ENCODE measurements around the gene CEP19. TPM values are rescaled to one million over a fixed set of nuclear protein-coding genes. Genes with fewer than 3 reads are reported as not detected.

The CEP19 gene
- total and polyA plus RNA-seq, 2 of the 8 experiments (the other 6 are each of a cell fraction or from before 2014, with no cell fraction given), result 0.95 to 1.6 TPM

DNA sequence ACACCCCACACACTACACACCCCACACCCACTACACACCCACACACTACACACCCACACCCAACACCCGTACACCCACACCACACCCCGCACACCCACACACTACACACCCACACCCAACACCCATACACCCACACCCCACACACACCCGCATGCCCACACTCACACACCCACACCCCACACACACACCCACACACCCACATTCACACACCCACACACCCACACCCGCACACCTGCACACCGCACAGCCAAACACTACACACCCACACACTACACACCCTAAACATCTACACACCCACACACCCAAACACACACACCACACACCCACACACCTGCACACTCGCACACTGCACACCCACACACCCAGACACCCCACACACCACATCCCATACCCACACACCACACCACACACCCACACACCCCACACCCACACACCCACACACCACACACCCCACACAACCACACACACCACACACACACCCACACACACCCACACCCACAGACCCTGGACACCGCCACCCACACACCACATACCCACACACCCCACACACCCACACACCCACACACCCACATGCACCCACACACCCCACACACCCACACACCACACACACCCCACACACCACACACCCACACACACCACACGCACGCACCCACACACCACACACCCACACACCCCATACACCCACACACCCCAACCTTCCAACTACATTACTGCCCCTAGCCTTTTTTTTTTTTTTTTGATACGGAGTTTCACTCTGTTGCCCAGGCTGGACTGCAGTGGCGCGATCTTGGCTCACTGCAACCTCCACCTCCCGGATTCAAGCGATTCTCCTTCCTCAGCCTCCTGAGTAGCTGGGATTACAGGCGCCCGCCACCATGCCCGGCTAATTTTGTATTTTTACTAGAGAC is 16.9 kb downstream of the CEP19 start (continued):
- TF ChIP-seq, protein P1, sequence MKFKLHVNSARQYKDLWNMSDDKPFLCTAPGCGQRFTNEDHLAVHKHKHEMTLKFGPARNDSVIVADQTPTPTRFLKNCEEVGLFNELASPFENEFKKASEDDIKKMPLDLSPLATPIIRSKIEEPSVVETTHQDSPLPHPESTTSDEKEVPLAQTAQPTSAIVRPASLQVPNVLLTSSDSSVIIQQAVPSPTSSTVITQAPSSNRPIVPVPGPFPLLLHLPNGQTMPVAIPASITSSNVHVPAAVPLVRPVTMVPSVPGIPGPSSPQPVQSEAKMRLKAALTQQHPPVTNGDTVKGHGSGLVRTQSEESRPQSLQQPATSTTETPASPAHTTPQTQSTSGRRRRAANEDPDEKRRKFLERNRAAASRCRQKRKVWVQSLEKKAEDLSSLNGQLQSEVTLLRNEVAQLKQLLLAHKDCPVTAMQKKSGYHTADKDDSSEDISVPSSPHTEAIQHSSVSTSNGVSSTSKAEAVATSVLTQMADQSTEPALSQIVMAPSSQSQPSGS (IDR thresholded peaks at IDR 0.05; ENCODE audit: low read length), result no peak
- TF ChIP-seq HDAC2 (IDR thresholded peaks at IDR 0.05; ENCODE audit: borderline replicate concordance in 1 of 2, low read depth in 2 of 2, low read length in 2 of 2), result no peak
- TF ChIP-seq, protein P2, sequence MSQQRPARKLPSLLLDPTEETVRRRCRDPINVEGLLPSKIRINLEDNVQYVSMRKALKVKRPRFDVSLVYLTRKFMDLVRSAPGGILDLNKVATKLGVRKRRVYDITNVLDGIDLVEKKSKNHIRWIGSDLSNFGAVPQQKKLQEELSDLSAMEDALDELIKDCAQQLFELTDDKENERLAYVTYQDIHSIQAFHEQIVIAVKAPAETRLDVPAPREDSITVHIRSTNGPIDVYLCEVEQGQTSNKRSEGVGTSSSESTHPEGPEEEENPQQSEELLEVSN (IDR thresholded peaks at IDR 0.05), result no peak
- TF ChIP-seq SP2 (IDR thresholded peaks at IDR 0.05; ENCODE audit: low read length), result no peak
- TF ChIP-seq GTF2F1 (IDR thresholded peaks at IDR 0.05; ENCODE audit: borderline replicate concordance, low read depth, low read length), result no peak
- TF ChIP-seq POLR2AphosphoS5 (IDR thresholded peaks at IDR 0.05; ENCODE audit: low read depth, low read length), result no peak
- no peak for TF ChIP-seq JUND (IDR thresholded peaks at IDR 0.05; ENCODE audit: low read length)
- no peak for TF ChIP-seq CTBP2 (IDR thresholded peaks at IDR 0.05; ENCODE audit: borderline replicate concordance, insufficient read depth, insufficient read length, low read length)
- no peak for TF ChIP-seq SRF (IDR thresholded peaks at IDR 0.05; ENCODE audit: low read depth, low read length)
- no peak for TF ChIP-seq TEAD4 (IDR thresholded peaks at IDR 0.05; ENCODE audit: low read depth, low read length)
- no peak for TF ChIP-seq CHD2 (IDR thresholded peaks at IDR 0.05; ENCODE audit: low read length)
- TF ChIP-seq TCF12 (IDR thresholded peaks at IDR 0.05; ENCODE audit: low read depth, low read length), result no peak
